SK-N-SH (cell line): ENCODE measurements around the gene GALNS. TPM values are rescaled to one million over a fixed set of nuclear protein-coding genes. Genes with fewer than 3 reads are reported as not detected.

Source experiments
- CTCF ChIA-PET: fragments of 300-600, 350-600 bp; formaldehyde crosslinking; extraction: SDS; loops from one replicate; lab custom pipeline; 2021; lab: Yijun Ruan, JAX
- POLR2A ChIA-PET: fragments of 350-600 bp; sonication (Branson Sonifier 250); formaldehyde crosslinking; extraction: SDS; loops from one replicate; lab custom pipeline; 2020; ENCODE audit warnings: antibody characterized with exemption, inconsistent platforms; lab: Yijun Ruan, JAX
- DNase-seq: peaks from one replicate; pipeline ENCODE4 v3.0.0; 2012
- H2AFZ ChIP-seq: fragments of 200-600 bp; sonication (generic); 2 replicates; pipeline ENCODE4 v1.8.1; 2016; ENCODE audit warnings: antibody characterized with exemption, mild to moderate bottlenecking, low read depth
- H3F3A ChIP-seq: fragments of 200-600 bp; sonication (generic); replicated peaks from 2 replicates; pipeline ENCODE3; 2016; ENCODE audit warnings: antibody characterized with exemption, mild to moderate bottlenecking; ENCODE audit not compliant: insufficient read depth
- H3K27ac ChIP-seq, 2 experiments: fragments of 200-500 bp in 1 of 2; fragments of 200-600 bp in 1 of 2; sonication (Bioruptor generic) in 1 of 2; sonication (generic), shearing (Covaris generic) in 1 of 2; 2 replicates each; pipeline versions ENCODE4 v1.5.1 to v1.6.1; 2014 to 2016; ENCODE audit warnings: low read depth in 2 of 2, inconsistent platforms in 1 of 2, low read length in 1 of 2, mild to moderate bottlenecking in 1 of 2, mixed read lengths in 1 of 2
- H3K27me3 ChIP-seq: fragments of 200-600 bp; sonication (generic), shearing (Covaris generic); 2 replicates; pipeline ENCODE4 v1.6.1; 2016; ENCODE audit warnings: mixed run types; ENCODE audit not compliant: insufficient read depth
- H3K36me3 ChIP-seq, 2 experiments: fragments of 200-500 bp in 1 of 2; fragments of 200-600 bp in 1 of 2; sonication (Bioruptor generic) in 1 of 2; sonication (generic) in 1 of 2; replicated peaks in 1 of 2; 2 replicates each; pipeline versions ENCODE3 to v1.5.1; 2014 to 2016; ENCODE audit warnings: low read length in 1 of 2, mild to moderate bottlenecking in 1 of 2; ENCODE audit not compliant: insufficient read depth in 2 of 2, control insufficient read depth in 1 of 2
- H3K4me1 ChIP-seq, 2 experiments: fragments of 200-500 bp in 1 of 2; fragments of 200-600 bp in 1 of 2; sonication (Bioruptor generic) in 1 of 2; sonication (generic), shearing (Covaris generic) in 1 of 2; 2 replicates each; pipeline versions ENCODE4 v1.5.1 to v1.6.1; 2014 to 2016; ENCODE audit warnings: low read depth in 1 of 2, low read length in 1 of 2, mixed run types in 1 of 2; ENCODE audit not compliant: insufficient read depth in 2 of 2, control insufficient read depth in 1 of 2
- H3K4me2 ChIP-seq: fragments of 200-600 bp; sonication (generic), shearing (Covaris generic); 2 replicates; pipeline ENCODE4 v1.6.1; 2017; ENCODE audit warnings: mixed run types
- H3K4me3 ChIP-seq, 2 experiments: fragments of 200-500 bp in 1 of 2; fragments of 200-600 bp in 1 of 2; sonication (Bioruptor generic) in 1 of 2; sonication (generic), shearing (Covaris generic) in 1 of 2; 2 replicates each; pipeline versions ENCODE4 v1.5.1 to v1.8.1; 2014 to 2016; ENCODE audit warnings: low read depth in 2 of 2, inconsistent platforms in 1 of 2, low read length in 1 of 2, mild to moderate bottlenecking in 1 of 2, mixed read lengths in 1 of 2, moderate library complexity in 1 of 2
- H3K79me2 ChIP-seq: fragments of 200-600 bp; sonication (generic); 2 replicates; pipeline ENCODE4 v1.8.1; 2017; ENCODE audit warnings: mild to moderate bottlenecking; ENCODE audit not compliant: insufficient read depth
- H3K9ac ChIP-seq: fragments of 200-600 bp; sonication (generic); 2 replicates; pipeline ENCODE4 v1.6.1; 2017; ENCODE audit warnings: mixed run types
- H3K9me2 ChIP-seq: fragments of 200-600 bp; sonication (generic); 2 replicates; pipeline ENCODE4 v1.6.1; 2017; ENCODE audit warnings: mixed run types
- H3K9me3 ChIP-seq: fragments of 200-600 bp; sonication (generic); 2 replicates; pipeline ENCODE4 v1.6.1; 2017; ENCODE audit warnings: mixed run types, mild to moderate bottlenecking, moderate library complexity
- H4K20me1 ChIP-seq: fragments of 200-600 bp; sonication (generic); 2 replicates; pipeline ENCODE4 v1.6.1; 2017; ENCODE audit warnings: mild to moderate bottlenecking, mixed run types; ENCODE audit not compliant: insufficient read depth
- CHD2 ChIP-seq: fragments of 150-350 bp; IDR thresholded peaks from 2 replicates; pipeline ENCODE4 v1.6.1; 2018; ENCODE audit warnings: low read length; ENCODE audit not compliant: partially characterized antibody
- ELF1 ChIP-seq: IDR thresholded peaks from 2 replicates; pipeline ENCODE4 v1.4.0; 2012
- EZH2phosphoT487 ChIP-seq: fragments of 200-600 bp; sonication (generic); IDR thresholded peaks from 2 replicates; pipeline ENCODE4 v1.6.1; 2017; ENCODE audit warnings: low read depth, mixed run types, mild to moderate bottlenecking, antibody characterized with exemption, moderate library complexity, borderline replicate concordance
- FOXM1 ChIP-seq: IDR thresholded peaks from 2 replicates; pipeline ENCODE4 v1.4.0; 2012; ENCODE audit warnings: low read depth, mild to moderate bottlenecking
- GATA2 ChIP-seq: sonication (generic); formaldehyde crosslinking; IDR thresholded peaks from 2 replicates; pipeline ENCODE4 v1.5.0; 2020; ENCODE audit warnings: mild to moderate bottlenecking, missing genetic modification reagents
- MEF2A ChIP-seq: IDR thresholded peaks from 2 replicates; pipeline ENCODE4 v1.4.0; 2012; ENCODE audit warnings: low read depth, borderline replicate concordance
- NFIC ChIP-seq: IDR thresholded peaks from 2 replicates; pipeline ENCODE4 v1.4.0; 2012; ENCODE audit warnings: borderline replicate concordance
- RAD21 ChIP-seq: IDR thresholded peaks from 2 replicates; pipeline ENCODE4 v1.6.1; 2012; ENCODE audit warnings: mild to moderate bottlenecking, low read length
- RCOR1 ChIP-seq: fragments of 150-350 bp; IDR thresholded peaks from 2 replicates; pipeline ENCODE4 v1.6.1; 2017; ENCODE audit warnings: antibody characterized with exemption, low read length
- RFX5 ChIP-seq: IDR thresholded peaks from 2 replicates; pipeline ENCODE4 v1.6.1; 2012; ENCODE audit warnings: mild to moderate bottlenecking, improper control_type of control experiment, low read length
- SMC3 ChIP-seq: IDR thresholded peaks from 2 replicates; pipeline ENCODE4 v1.6.1; 2012; ENCODE audit warnings: low read depth, low read length, improper control_type of control experiment
- TCF12 ChIP-seq: IDR thresholded peaks from 2 replicates; pipeline ENCODE4 v1.4.0; 2012
- WGBS: methylation state at CpG from one replicate; pipeline ENCODE4 v1.1.6; 2017; ENCODE audit warnings: low lambda C conversion rate; 5-methylcytosine and 5-hydroxymethylcytosine counted together
- polyA plus RNA-seq, 3 experiments: library from polyadenylated mRNA; depleted of rRNA; stranded (reverse); fragments of >200 nt; gene quantifications; 2 replicates each; pipeline ENCODE4 v1.2.3, GENCODE V29; 2012
- TF ChIP-seq, protein P1 (sequence below): IDR thresholded peaks from 2 replicates; pipeline ENCODE4 v1.4.0; 2012; ENCODE audit warnings: low read depth, borderline replicate concordance
- TF ChIP-seq, protein P2 (sequence below): IDR thresholded peaks from 2 replicates; pipeline ENCODE4; 2012
- TF ChIP-seq, protein P3 (sequence below): fragments of 150-350 bp; IDR thresholded peaks from 2 replicates; pipeline ENCODE4 v1.6.1; 2016; ENCODE audit warnings: mild to moderate bottlenecking, low read depth, low read length
- TF ChIP-seq, protein P4 (sequence below): fragments of 150-350 bp; IDR thresholded peaks from 2 replicates; pipeline ENCODE4 v1.6.1; 2017; ENCODE audit warnings: antibody characterized with exemption, low read length, low read depth, borderline replicate concordance

The GALNS gene
- polyA plus RNA-seq, 1 of the 3 experiments (the other 2 are of a cell fraction): 16.5 TPM

DNA sequence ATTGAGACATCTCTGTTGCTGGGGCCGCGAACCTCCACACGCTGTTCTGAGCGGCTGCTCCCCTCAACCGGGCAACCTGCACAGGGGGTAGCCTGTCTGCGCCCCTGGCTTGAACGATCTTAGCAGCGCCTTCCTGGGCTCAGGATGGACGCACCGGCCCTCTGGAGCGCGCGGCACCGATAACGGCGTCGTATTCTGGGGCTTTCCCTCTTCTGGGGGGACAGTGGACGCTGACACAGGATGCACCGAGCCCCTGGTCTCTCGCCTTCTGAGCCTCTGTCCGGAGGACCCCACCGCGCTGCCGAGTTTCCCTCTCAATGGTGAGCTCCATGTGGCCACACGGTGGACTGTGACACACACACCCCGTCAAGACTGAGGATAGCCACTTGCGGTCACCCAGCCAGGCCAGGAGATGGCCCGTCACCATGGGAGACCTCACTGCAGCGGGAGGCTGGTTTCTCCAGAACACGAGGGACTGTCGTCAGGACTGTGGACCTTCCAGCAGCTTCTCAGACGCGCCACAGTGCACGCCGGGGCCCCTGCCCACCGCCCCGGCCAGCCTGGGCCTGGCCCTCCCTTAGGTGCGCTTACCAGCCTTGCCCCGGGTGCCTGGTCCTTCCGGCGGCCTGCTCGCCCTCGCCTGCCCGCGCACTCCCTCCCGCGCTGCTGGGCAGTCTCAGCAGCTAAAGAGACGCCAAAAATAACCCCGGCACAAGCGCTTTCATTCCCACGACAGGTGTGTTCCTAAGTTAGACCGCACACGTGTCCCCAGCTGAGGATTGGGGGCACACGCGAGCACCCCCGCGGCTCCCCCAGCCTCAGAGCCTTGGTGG is 39.7 kb upstream of the GALNS start:
- Histone ChIP-seq H3K9ac (no peak overlapping the region), H3K4me1 (no peaks in the 10 kb centered on the region)
- POLR2A ChIA-PET: no interaction called here
- WGBS: 40% methylated on average over 17 of the region's 57 CpGs
- no peak for TF ChIP-seq MEF2A
- no peak for TF ChIP-seq GATA2 (CRISPR knock-in tag)
- TF ChIP-seq RAD21: no peak
- no peak for TF ChIP-seq ELF1
- TF ChIP-seq RCOR1: no peak
- TF ChIP-seq EZH2phosphoT487: no peak
- TF ChIP-seq, protein P1, sequence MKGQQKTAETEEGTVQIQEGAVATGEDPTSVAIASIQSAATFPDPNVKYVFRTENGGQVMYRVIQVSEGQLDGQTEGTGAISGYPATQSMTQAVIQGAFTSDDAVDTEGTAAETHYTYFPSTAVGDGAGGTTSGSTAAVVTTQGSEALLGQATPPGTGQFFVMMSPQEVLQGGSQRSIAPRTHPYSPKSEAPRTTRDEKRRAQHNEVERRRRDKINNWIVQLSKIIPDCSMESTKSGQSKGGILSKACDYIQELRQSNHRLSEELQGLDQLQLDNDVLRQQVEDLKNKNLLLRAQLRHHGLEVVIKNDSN: no peak
- TF ChIP-seq, protein P2, sequence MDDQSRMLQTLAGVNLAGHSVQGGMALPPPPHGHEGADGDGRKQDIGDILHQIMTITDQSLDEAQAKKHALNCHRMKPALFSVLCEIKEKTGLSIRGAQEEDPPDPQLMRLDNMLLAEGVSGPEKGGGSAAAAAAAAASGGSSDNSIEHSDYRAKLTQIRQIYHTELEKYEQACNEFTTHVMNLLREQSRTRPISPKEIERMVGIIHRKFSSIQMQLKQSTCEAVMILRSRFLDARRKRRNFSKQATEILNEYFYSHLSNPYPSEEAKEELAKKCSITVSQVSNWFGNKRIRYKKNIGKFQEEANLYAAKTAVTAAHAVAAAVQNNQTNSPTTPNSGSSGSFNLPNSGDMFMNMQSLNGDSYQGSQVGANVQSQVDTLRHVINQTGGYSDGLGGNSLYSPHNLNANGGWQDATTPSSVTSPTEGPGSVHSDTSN: no peak
- TF ChIP-seq, protein P3, sequence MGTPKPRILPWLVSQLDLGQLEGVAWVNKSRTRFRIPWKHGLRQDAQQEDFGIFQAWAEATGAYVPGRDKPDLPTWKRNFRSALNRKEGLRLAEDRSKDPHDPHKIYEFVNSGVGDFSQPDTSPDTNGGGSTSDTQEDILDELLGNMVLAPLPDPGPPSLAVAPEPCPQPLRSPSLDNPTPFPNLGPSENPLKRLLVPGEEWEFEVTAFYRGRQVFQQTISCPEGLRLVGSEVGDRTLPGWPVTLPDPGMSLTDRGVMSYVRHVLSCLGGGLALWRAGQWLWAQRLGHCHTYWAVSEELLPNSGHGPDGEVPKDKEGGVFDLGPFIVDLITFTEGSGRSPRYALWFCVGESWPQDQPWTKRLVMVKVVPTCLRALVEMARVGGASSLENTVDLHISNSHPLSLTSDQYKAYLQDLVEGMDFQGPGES: no peak
- no peak for TF ChIP-seq CHD2
- no peak for TF ChIP-seq FOXM1
- TF ChIP-seq TCF12: no peak
- no peak for TF ChIP-seq RFX5
- TF ChIP-seq, protein P4, sequence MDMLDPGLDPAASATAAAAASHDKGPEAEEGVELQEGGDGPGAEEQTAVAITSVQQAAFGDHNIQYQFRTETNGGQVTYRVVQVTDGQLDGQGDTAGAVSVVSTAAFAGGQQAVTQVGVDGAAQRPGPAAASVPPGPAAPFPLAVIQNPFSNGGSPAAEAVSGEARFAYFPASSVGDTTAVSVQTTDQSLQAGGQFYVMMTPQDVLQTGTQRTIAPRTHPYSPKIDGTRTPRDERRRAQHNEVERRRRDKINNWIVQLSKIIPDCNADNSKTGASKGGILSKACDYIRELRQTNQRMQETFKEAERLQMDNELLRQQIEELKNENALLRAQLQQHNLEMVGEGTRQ: no peak
- no peak for TF ChIP-seq SMC3
- no peak for TF ChIP-seq NFIC
- TF ChIP-seq, all 33 proteins: peak for 0
- no peaks in the 10 kb centered on the region for H3F3A ChIP-seq
- H3K4me2 ChIP-seq: no peak overlapping the region
- no peak for DNase-seq
- H2AFZ ChIP-seq: no peak overlapping the region
- H3K9me3 ChIP-seq: no peaks in the 10 kb centered on the region
- peaks cover 64% of the 10 kb centered on the region for H3K27me3 ChIP-seq
- H3K9me2 ChIP-seq: no peaks in the 10 kb centered on the region
- H3K27ac ChIP-seq: no peak overlapping the region
- no peak overlapping the region for H3K4me3 ChIP-seq
- CTCF ChIA-PET: interaction anchor here (1.0 to 1.5 kb wide), 2 partner anchors 39 to 45 kb away, joined by 3 to 4 read pairs; no protein-coding TSS in a partner anchor
- H3K36me3 ChIP-seq: no peaks in the 10 kb centered on the region
- no peaks in the 10 kb centered on the region for H3K79me2 ChIP-seq
- H4K20me1 ChIP-seq: no peaks in the 10 kb centered on the region
